ENCODE results near the gene TSC22D1.

Gene TSC22D1

GRCh38 chr13:44399074-44399473 lies 177.1 kb downstream of the TSC22D1 start:
- DNase-seq (ENCODE audit: low read depth): no peak
- H3K4me3 ChIP-seq (ENCODE audit: low read length): no peak overlapping the region
- TF ChIP-seq CTCF (conservative IDR thresholded peaks at IDR 0.05; ENCODE audit: low read depth, low read length): no peak

GRCh38 chr13:44398606-44399005 lies 177.5 kb downstream of the TSC22D1 start:
- no peak overlapping the region for H3K4me3 ChIP-seq (ENCODE audit: low read length)
- no peak for TF ChIP-seq CTCF (conservative IDR thresholded peaks at IDR 0.05; ENCODE audit: low read depth, low read length)
- DNase-seq (ENCODE audit: low read depth): no peak

GRCh38 chr13:44397766-44398223 lies 178.3 kb downstream of the TSC22D1 start:
- H3K4me3 ChIP-seq (ENCODE audit: low read length): no peak overlapping the region
- TF ChIP-seq CTCF (conservative IDR thresholded peaks at IDR 0.05; ENCODE audit: low read depth, low read length): no peak
- no peak for DNase-seq (ENCODE audit: low read depth)

GRCh38 chr13:44396701-44397580 lies 179.2 kb downstream of the TSC22D1 start:
- no peak for TF ChIP-seq CTCF (conservative IDR thresholded peaks at IDR 0.05; ENCODE audit: low read depth, low read length)
- no peak overlapping the region for H3K4me3 ChIP-seq (ENCODE audit: low read length)
- peak; percentile 80 for DNase-seq (ENCODE audit: low read depth)

GRCh38 chr13:44395976-44396694 lies 180.0 kb downstream of the TSC22D1 start:
- no peak for DNase-seq (ENCODE audit: low read depth)
- H3K4me3 ChIP-seq (ENCODE audit: low read length): no peak overlapping the region
- TF ChIP-seq CTCF (conservative IDR thresholded peaks at IDR 0.05; ENCODE audit: low read depth, low read length): no peak

- H3K4me3 ChIP-seq (ENCODE audit: low read length): no peak overlapping the region
- DNase-seq (ENCODE audit: low read depth): peak; percentile 29
- no peak for TF ChIP-seq CTCF (conservative IDR thresholded peaks at IDR 0.05; ENCODE audit: low read depth, low read length)
These were observed 181.5 kb downstream of the TSC22D1 start for GRCh38 chr13:44394658-44395057.

Measured in retinal pigment epithelial cell (primary cell).